ENCODE measurements around the gene TNNT3.
"Not testable (repeated sequence)": the region's sequence is repeated elsewhere in the genome, so short reads cannot be mapped to it uniquely, and the experiment has no call there.

Gene TNNT3

DNA sequence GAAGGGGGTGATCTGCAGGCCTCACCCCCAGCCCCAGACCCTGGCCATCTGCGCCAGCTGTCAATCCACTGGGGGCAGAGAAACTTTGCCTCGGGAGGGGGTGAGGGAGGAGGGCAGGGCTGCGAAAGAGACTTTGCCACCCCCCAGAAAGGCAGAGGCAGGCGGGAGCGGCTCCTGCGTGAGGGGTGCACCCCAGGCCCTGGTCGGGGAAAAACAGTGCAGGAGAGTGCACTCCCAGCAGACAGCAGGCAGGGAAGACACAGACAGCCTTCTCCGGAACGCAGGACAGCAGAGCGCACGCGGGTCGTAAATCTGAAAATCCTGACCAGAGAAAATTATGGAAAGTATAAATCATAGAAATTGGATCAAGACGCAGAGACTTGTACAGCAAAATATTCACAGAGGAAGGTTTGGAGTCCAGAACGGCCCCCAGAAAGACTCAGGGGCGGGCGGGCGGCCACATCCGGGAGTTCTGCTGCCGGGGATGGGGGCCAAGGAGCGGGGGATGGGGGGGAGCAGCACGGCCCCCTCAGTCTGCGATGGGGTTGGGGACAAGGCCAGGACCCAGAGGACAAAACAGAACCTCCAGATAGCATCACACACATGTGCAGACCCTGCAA lies 19.6 kb downstream of the TNNT3 start:
- in situ Hi-C loops (cut with HindIII; ENCODE audit: low pct_ligation_motif_present, low sequenced_read_pairs) = no loop called here
- no peak overlapping the region for H3K27ac ChIP-seq
- DNase-seq = no peak

DNA sequence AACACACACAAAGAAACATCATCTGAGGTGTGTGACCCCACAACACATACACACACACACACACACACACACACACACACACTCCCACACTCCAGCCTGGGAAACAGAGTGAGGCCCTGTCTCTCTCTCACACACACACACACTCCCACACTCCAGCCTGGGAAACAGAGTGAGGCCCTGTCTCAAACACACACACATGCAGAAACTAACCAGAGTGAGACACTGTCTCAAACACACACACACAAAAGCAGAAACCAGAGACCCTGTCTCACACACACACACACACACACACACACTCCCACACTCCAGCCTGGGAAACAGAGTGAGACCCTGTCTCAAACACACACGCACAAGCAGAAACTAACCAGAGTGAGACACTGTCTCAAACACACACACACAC lies 20.3 kb downstream of the TNNT3 start:
- H3K27me3 ChIP-seq (replicated peaks); in situ Hi-C loops (cut with HindIII; ENCODE audit: low pct_ligation_motif_present, low sequenced_read_pairs); H3K27ac ChIP-seq; DNase-seq; H3K4me3 ChIP-seq (ENCODE audit: low read depth, low read length); H3K36me3 ChIP-seq (replicated peaks): not testable (repeated sequence)

More for the DNA sequence above, 19.6 kb downstream of the TNNT3 start:
- Histone ChIP-seq H3K36me3 (replicated peaks) (no peaks in the 10 kb centered on the region), H3K27me3 (replicated peaks) (no peaks in the 10 kb centered on the region), H3K4me3 (ENCODE audit: low read depth, low read length) (no peak overlapping the region)
- TF ChIP-seq, protein P1, sequence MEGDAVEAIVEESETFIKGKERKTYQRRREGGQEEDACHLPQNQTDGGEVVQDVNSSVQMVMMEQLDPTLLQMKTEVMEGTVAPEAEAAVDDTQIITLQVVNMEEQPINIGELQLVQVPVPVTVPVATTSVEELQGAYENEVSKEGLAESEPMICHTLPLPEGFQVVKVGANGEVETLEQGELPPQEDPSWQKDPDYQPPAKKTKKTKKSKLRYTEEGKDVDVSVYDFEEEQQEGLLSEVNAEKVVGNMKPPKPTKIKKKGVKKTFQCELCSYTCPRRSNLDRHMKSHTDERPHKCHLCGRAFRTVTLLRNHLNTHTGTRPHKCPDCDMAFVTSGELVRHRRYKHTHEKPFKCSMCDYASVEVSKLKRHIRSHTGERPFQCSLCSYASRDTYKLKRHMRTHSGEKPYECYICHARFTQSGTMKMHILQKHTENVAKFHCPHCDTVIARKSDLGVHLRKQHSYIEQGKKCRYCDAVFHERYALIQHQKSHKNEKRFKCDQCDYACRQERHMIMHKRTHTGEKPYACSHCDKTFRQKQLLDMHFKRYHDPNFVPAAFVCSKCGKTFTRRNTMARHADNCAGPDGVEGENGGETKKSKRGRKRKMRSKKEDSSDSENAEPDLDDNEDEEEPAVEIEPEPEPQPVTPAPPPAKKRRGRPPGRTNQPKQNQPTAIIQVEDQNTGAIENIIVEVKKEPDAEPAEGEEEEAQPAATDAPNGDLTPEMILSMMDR (IDR thresholded peaks at IDR 0.05; ENCODE audit: low read depth, low read length, missing control alignments) = no peak

DNA sequence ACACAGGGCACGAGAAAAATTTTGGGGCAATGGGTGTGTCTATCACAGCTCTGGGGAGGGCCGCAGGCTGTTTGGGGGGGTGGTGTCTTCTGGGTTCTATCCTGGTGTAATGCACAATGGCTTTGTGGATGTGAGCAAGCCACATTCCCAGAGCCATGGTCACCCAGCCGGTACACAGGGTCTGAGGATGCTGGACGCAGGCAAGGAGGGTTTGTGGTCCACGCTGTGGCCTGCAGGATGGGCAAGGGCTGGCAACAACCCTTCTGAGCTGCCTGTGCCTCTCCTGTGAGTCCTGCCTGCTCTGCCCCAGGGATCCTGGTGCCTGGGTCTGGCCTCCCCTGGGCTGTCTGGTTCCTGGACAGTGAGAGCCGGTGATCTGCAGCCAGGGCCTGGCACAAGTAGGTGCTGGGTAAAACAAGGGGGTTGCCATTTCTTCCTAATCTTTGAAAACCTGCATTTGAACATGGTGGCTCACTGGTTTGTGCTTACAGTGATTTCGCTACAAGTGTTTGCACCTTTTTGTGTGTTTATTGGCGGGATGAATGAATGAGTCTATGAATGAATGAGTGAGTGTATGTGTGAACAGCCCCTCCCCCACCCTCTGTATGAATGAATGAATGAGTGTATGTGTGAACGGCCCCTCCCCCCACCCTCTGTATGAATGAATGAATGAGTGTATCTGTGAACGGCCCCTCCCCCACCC lies 23.2 kb downstream of the TNNT3 start:
- no peak overlapping the region for H3K4me3 ChIP-seq (ENCODE audit: low read depth, low read length)
- no peak for DNase-seq
- H3K36me3 ChIP-seq (replicated peaks) = no peaks in the 10 kb centered on the region
- TF ChIP-seq, protein P1 (IDR thresholded peaks at IDR 0.05; ENCODE audit: low read depth, low read length, missing control alignments) = no peak
- no peak overlapping the region for H3K27ac ChIP-seq
- no peaks in the 10 kb centered on the region for H3K27me3 ChIP-seq (replicated peaks)
- in situ Hi-C loops (cut with HindIII; ENCODE audit: low pct_ligation_motif_present, low sequenced_read_pairs) = no loop called here

DNA sequence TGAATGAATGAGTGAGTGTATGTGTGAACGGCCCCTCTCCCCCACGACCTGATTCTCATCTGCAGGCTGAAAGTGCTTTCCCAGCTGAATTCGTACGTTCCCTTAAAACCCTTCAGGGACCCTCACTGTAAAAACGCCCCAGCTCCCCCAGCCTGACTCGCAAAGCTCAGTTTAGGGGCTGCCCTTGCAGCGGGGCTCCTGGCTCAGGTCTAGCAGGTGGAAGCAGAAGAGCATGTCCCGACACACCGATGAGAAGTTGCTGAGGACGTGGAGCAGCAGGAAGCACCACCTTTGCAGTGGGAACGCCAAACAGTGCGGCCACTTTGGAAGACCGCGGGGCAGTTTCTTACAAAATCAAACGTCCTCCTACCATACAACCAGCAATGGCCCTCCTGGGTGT lies 24.1 kb downstream of the TNNT3 start:
- Histone ChIP-seq H3K4me3 (ENCODE audit: low read depth, low read length) (no peak overlapping the region), H3K27me3 (replicated peaks) (no peaks in the 10 kb centered on the region), H3K27ac (no peak overlapping the region), H3K36me3 (replicated peaks) (no peaks in the 10 kb centered on the region)
- TF ChIP-seq, protein P1 (IDR thresholded peaks at IDR 0.05; ENCODE audit: low read depth, low read length, missing control alignments) = no peak
- in situ Hi-C loops (cut with HindIII; ENCODE audit: low pct_ligation_motif_present, low sequenced_read_pairs) = no loop called here
- no peak for DNase-seq

DNA sequence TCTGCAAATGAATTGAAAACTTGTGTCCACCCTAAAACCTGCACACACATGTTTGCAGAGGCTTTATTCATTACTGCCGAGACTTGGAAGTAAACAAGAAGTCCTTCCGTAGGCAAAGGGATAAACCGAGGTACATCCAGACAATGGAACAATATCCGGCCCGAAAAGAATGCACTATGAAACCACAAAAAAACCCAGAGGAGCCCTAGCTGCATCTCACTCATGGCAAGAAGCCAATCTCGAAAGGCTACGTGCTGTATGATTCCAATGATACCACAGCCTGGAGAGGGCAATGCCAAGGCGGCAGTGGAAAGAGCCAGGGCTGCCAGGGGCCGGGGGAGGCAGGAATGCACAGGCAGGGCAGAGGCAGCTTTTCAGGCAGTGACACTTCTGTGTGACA lies 24.5 kb downstream of the TNNT3 start:
- H3K27ac ChIP-seq = no peak overlapping the region
- no peak overlapping the region for H3K4me3 ChIP-seq (ENCODE audit: low read depth, low read length)
- no peaks in the 10 kb centered on the region for H3K36me3 ChIP-seq (replicated peaks)
- in situ Hi-C loops (cut with HindIII; ENCODE audit: low pct_ligation_motif_present, low sequenced_read_pairs) = no loop called here
- DNase-seq = no peak
- H3K27me3 ChIP-seq (replicated peaks) = no peaks in the 10 kb centered on the region
- TF ChIP-seq, protein P1 (IDR thresholded peaks at IDR 0.05; ENCODE audit: low read depth, low read length, missing control alignments) = no peak

DNA sequence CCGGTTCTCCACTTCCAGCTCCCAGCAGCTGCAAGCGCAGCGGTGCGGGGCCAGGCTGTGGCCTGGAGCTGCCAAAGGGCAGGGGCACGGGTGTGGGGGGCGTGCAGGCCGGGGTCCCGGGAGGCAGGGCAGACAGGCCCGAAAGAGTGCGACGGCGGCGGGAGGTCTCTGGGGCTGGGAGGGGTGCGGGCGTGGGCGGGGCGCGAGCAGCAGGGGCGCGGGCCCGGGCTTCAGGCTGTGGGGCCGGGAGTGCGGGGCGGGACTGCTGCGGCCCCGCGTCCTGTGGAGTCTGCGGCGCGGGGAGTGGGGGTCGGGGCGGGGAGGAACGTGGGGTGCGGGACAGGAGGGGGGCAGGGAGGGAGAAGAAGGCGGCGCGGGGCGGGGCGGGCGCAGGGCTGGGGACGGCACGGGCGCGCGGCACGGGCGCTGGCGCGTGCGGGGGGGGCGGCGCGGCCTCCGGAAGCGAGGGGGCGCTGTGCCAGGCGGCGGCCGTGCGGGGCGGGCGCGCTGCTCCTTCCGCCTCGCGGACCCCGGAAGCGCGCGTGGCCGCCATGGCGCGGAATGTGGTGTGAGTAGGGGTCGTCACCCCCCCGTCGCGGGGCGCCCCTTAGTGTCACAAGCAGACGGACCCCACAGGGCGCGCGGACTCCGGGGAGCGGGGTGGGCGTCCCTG lies 27.4 kb downstream of the TNNT3 start, which contains the start of gene MRPL23:
TSS of gene MRPL23 (plus strand) at position 521 of the 673 bp plus-strand sequence. CDS start at position 552, 31 bp downstream.
- H3K27me3 ChIP-seq (replicated peaks) = no peaks in the 10 kb centered on the region
- TF ChIP-seq, protein P1 (IDR thresholded peaks at IDR 0.05; ENCODE audit: low read depth, low read length, missing control alignments) = no peak
- DNase-seq = no peak
- no peak within 1 kb of the TSS for H3K27ac ChIP-seq
- H3K36me3 ChIP-seq (replicated peaks) = no peaks in the 10 kb centered on the region
- no peak within 1 kb of the TSS for H3K4me3 ChIP-seq (ENCODE audit: low read depth, low read length)
- in situ Hi-C loops (cut with HindIII; ENCODE audit: low pct_ligation_motif_present, low sequenced_read_pairs) = no loop called here

All from brain microvascular endothelial cell (primary cell).